Activated T-helper 2 cell treated with anti-CD3 and anti-CD28 coated beads, Interferon-gamma antibody, Interleukin-2, Interleukin-4, amounts not matched to agents 10 μg/mL and 5 μg/mL and 100 μg/mL, durations not matched to agents 14 hours and 24 hours and 36 hours (primary cell): ENCODE data around the gene PRPF6. TPM values are rescaled to one million over a fixed set of nuclear protein-coding genes. Genes with fewer than 3 reads are reported as not detected.
"Not testable (repeated sequence)": the region's sequence is repeated elsewhere in the genome, so short reads cannot be mapped to it uniquely, and the experiment has no call there.

Experiments used
- DNase-seq: peaks from one replicate; pipeline ENCODE4 v3.0.0; 2021; ENCODE audit warnings: low spot score
- H3K27ac Mint-ChIP-seq: one replicate; pipeline ENCODE4 v1.8.0; 2021; ENCODE audit warnings: mixed read lengths
- H3K27me3 Mint-ChIP-seq: one replicate; pipeline ENCODE4 v1.8.0; 2021; ENCODE audit warnings: low read depth, mixed read lengths
- H3K36me3 Mint-ChIP-seq: one replicate; pipeline ENCODE4 v1.8.0; 2021; ENCODE audit warnings: low read depth, mixed read lengths
- H3K4me1 Mint-ChIP-seq: one replicate; pipeline ENCODE4 v1.8.0; 2021; ENCODE audit warnings: low read depth, mixed read lengths
- H3K4me3 Mint-ChIP-seq: one replicate; pipeline ENCODE4 v1.8.0; 2021; ENCODE audit warnings: low read depth, mild to moderate bottlenecking, moderate library complexity, mixed read lengths
- H3K9me3 Mint-ChIP-seq: one replicate; pipeline ENCODE4 v1.8.0; 2021; ENCODE audit warnings: mixed read lengths
- intact Hi-C: fragments of 100-400 bp; cut with micrococcal nuclease; formaldehyde crosslinking; loops from one replicate; pipeline ENCODE4 v1.15.1; 2023
- total RNA-seq: library from RNA; stranded (reverse); gene quantifications from 2 replicates; pipeline ENCODE4 v1.2.3, GENCODE V29; 2022

Gene PRPF6
- total RNA-seq, 1 donor from 2014 or later, result 70.3 TPM

- DNase-seq, H3K27me3 Mint-ChIP-seq, H3K9me3 Mint-ChIP-seq, intact Hi-C loops, H3K4me3 Mint-ChIP-seq, H3K27ac Mint-ChIP-seq: not testable (repeated sequence)
- Mint-ChIP-seq H3K4me1 (peaks cover 12% of the 10 kb centered on the region), H3K36me3 (peaks cover 36% of the 10 kb centered on the region)
Observed at GRCh38 chr20:63960654-63961621, 20.0 kb upstream of the PRPF6 start.

- no peak for DNase-seq
- Mint-ChIP-seq H3K27ac (no peak overlapping the region), H3K4me3 (no peak overlapping the region), H3K9me3 (no peaks in the 10 kb centered on the region), H3K27me3 (no peaks in the 10 kb centered on the region), H3K4me1 (peaks cover 12% of the 10 kb centered on the region), H3K36me3 (peaks cover 45% of the 10 kb centered on the region)
- intact Hi-C loops, result no loop called here
Observed at GRCh38 chr20:63961664-63962425, 19.1 kb upstream of the PRPF6 start.

- no peaks in the 10 kb centered on the region for H3K27me3 Mint-ChIP-seq
- no peaks in the 10 kb centered on the region for H3K9me3 Mint-ChIP-seq
- no peak for DNase-seq
- peaks cover 7% of the 10 kb centered on the region for H3K4me1 Mint-ChIP-seq
- intact Hi-C loops, result no loop called here
- no peak overlapping the region for H3K27ac Mint-ChIP-seq
- H3K36me3 Mint-ChIP-seq, result peaks cover 48% of the 10 kb centered on the region
- no peak overlapping the region for H3K4me3 Mint-ChIP-seq
Observed at GRCh38 chr20:63962426-63963347, 18.2 kb upstream of the PRPF6 start.

- H3K4me3 Mint-ChIP-seq, result no peak overlapping the region
- no peak overlapping the region for H3K27ac Mint-ChIP-seq
- peaks cover 52% of the 10 kb centered on the region for H3K36me3 Mint-ChIP-seq
- no peaks in the 10 kb centered on the region for H3K9me3 Mint-ChIP-seq
- intact Hi-C loops, result no loop called here
- DNase-seq, result no peak
- H3K27me3 Mint-ChIP-seq, result no peaks in the 10 kb centered on the region
- peaks cover 3% of the 10 kb centered on the region for H3K4me1 Mint-ChIP-seq
Observed at GRCh38 chr20:63963348-63963741, 17.6 kb upstream of the PRPF6 start.

GRCh38 chr20:63963784-63964301, 17.1 kb upstream of the PRPF6 start:
- H3K4me1 Mint-ChIP-seq, result peaks cover 3% of the 10 kb centered on the region
- H3K9me3 Mint-ChIP-seq, result no peaks in the 10 kb centered on the region
- intact Hi-C loops, result no loop called here
- H3K4me3 Mint-ChIP-seq, result no peak overlapping the region
- DNase-seq, result no peak
- H3K36me3 Mint-ChIP-seq, result peaks cover 57% of the 10 kb centered on the region
- H3K27ac Mint-ChIP-seq, result no peak overlapping the region
- H3K27me3 Mint-ChIP-seq, result no peaks in the 10 kb centered on the region

GRCh38 chr20:63964412-63964811, 16.5 kb upstream of the PRPF6 start:
- H3K27ac Mint-ChIP-seq, result no peak overlapping the region
- no peaks in the 10 kb centered on the region for H3K27me3 Mint-ChIP-seq
- DNase-seq, result no peak
- H3K9me3 Mint-ChIP-seq, result no peaks in the 10 kb centered on the region
- intact Hi-C loops, result no loop called here
- peaks cover 55% of the 10 kb centered on the region for H3K36me3 Mint-ChIP-seq
- peaks cover 5% of the 10 kb centered on the region for H3K4me1 Mint-ChIP-seq
- no peak overlapping the region for H3K4me3 Mint-ChIP-seq

GRCh38 chr20:63966172-63966943, 14.6 kb upstream of the PRPF6 start:
- H3K27ac Mint-ChIP-seq, result no peak overlapping the region
- H3K27me3 Mint-ChIP-seq, result no peaks in the 10 kb centered on the region
- no peak overlapping the region for H3K4me3 Mint-ChIP-seq
- DNase-seq, result no peak
- intact Hi-C loops, result no loop called here
- H3K36me3 Mint-ChIP-seq, result peaks cover 46% of the 10 kb centered on the region
- H3K9me3 Mint-ChIP-seq, result no peaks in the 10 kb centered on the region
- H3K4me1 Mint-ChIP-seq, result peaks cover 5% of the 10 kb centered on the region

GRCh38 chr20:63966944-63967322, 14.0 kb upstream of the PRPF6 start:
- H3K9me3 Mint-ChIP-seq, result no peaks in the 10 kb centered on the region
- no peak overlapping the region for H3K4me3 Mint-ChIP-seq
- H3K27ac Mint-ChIP-seq, result no peak overlapping the region
- peaks cover 5% of the 10 kb centered on the region for H3K4me1 Mint-ChIP-seq
- DNase-seq, result no peak
- H3K27me3 Mint-ChIP-seq, result no peaks in the 10 kb centered on the region
- intact Hi-C loops, result no loop called here
- H3K36me3 Mint-ChIP-seq, result peaks cover 40% of the 10 kb centered on the region

GRCh38 chr20:63967330-63968135, 13.4 kb upstream of the PRPF6 start:
- Mint-ChIP-seq H3K9me3 (no peaks in the 10 kb centered on the region), H3K4me3 (peak overlapping the region; percentile 39), H3K36me3 (peaks cover 36% of the 10 kb centered on the region), H3K27me3 (no peaks in the 10 kb centered on the region), H3K4me1 (peaks cover 5% of the 10 kb centered on the region), H3K27ac (no peak overlapping the region)
- intact Hi-C loops, result no loop called here
- DNase-seq, result no peak

- Mint-ChIP-seq H3K9me3 (no peaks in the 10 kb centered on the region), H3K36me3 (peaks cover 37% of the 10 kb centered on the region), H3K4me3 (peak overlapping the region; percentile 86), H3K4me1 (peaks cover 8% of the 10 kb centered on the region), H3K27ac (peak overlapping the region; percentile 83), H3K27me3 (no peaks in the 10 kb centered on the region)
- intact Hi-C loops, result no loop called here
- no peak for DNase-seq
Observed at GRCh38 chr20:63968136-63968927, 12.6 kb upstream of the PRPF6 start.
